ENCODE data around the gene FBLL1. TPM values are rescaled to one million over a fixed set of nuclear protein-coding genes. Genes with fewer than 3 reads are reported as not detected.

The FBLL1 gene
- total RNA-seq, 1 donor from 2014 or later: 4.5 TPM

- no peak for TF ChIP-seq CTCF (IDR thresholded peaks at IDR 0.05; ENCODE audit: unreplicated experiment)
- Mint-ChIP-seq H3K27ac (no peak overlapping the region), H3K27me3 (peaks cover 17% of the 10 kb centered on the region), H3K4me1 (ENCODE audit: low read depth) (no peaks in the 10 kb centered on the region), H3K4me3 (ENCODE audit: low read depth) (no peak overlapping the region), H3K36me3 (ENCODE audit: insufficient read depth) (peaks cover under 1% of the 10 kb centered on the region), H3K9me3 (ENCODE audit: low read depth) (no peaks in the 10 kb centered on the region)
- no peak for DNase-seq (ENCODE audit: low spot score, unreplicated experiment)
Observed at GRCh38 chr5:168537176-168537575, 8.1 kb downstream of the FBLL1 start.

GRCh38 chr5:168549554-168549953 lies 20.4 kb downstream of the FBLL1 start:
- no peaks in the 10 kb centered on the region for H3K9me3 Mint-ChIP-seq (ENCODE audit: low read depth)
- no peak overlapping the region for H3K27ac Mint-ChIP-seq
- no peak for DNase-seq (ENCODE audit: low spot score, unreplicated experiment)
- H3K27me3 Mint-ChIP-seq: no peaks in the 10 kb centered on the region
- H3K36me3 Mint-ChIP-seq (ENCODE audit: insufficient read depth): peaks cover 38% of the 10 kb centered on the region
- TF ChIP-seq CTCF (IDR thresholded peaks at IDR 0.05; ENCODE audit: unreplicated experiment): no peak
- H3K4me3 Mint-ChIP-seq (ENCODE audit: low read depth): no peak overlapping the region
- H3K4me1 Mint-ChIP-seq (ENCODE audit: low read depth): no peaks in the 10 kb centered on the region

- no peak overlapping the region for H3K4me3 Mint-ChIP-seq (ENCODE audit: low read depth)
- H3K9me3 Mint-ChIP-seq (ENCODE audit: low read depth): no peaks in the 10 kb centered on the region
- no peak for TF ChIP-seq CTCF (IDR thresholded peaks at IDR 0.05; ENCODE audit: unreplicated experiment)
Observed at GRCh38 chr5:168550656-168551055, 21.6 kb downstream of the FBLL1 start.

GRCh38 chr5:168552146-168552545 lies 23.0 kb downstream of the FBLL1 start:
- no peak overlapping the region for H3K4me3 Mint-ChIP-seq (ENCODE audit: low read depth)
- no peaks in the 10 kb centered on the region for H3K27me3 Mint-ChIP-seq
- no peaks in the 10 kb centered on the region for H3K9me3 Mint-ChIP-seq (ENCODE audit: low read depth)
- no peak for TF ChIP-seq CTCF (IDR thresholded peaks at IDR 0.05; ENCODE audit: unreplicated experiment)
- no peak overlapping the region for H3K27ac Mint-ChIP-seq
- DNase-seq (ENCODE audit: low spot score, unreplicated experiment): no peak
- H3K4me1 Mint-ChIP-seq (ENCODE audit: low read depth): no peaks in the 10 kb centered on the region
- H3K36me3 Mint-ChIP-seq (ENCODE audit: insufficient read depth): peaks cover 37% of the 10 kb centered on the region

More at GRCh38 chr5:168550656-168551055, 21.6 kb downstream of the FBLL1 start:
- no peak for DNase-seq (ENCODE audit: low spot score, unreplicated experiment)
- peaks cover 35% of the 10 kb centered on the region for H3K36me3 Mint-ChIP-seq (ENCODE audit: insufficient read depth)
- H3K27ac Mint-ChIP-seq: no peak overlapping the region
- no peaks in the 10 kb centered on the region for H3K4me1 Mint-ChIP-seq (ENCODE audit: low read depth)
- no peaks in the 10 kb centered on the region for H3K27me3 Mint-ChIP-seq

- no peaks in the 10 kb centered on the region for H3K4me1 Mint-ChIP-seq (ENCODE audit: low read depth)
- no peak for TF ChIP-seq CTCF (IDR thresholded peaks at IDR 0.05; ENCODE audit: unreplicated experiment)
- H3K27ac Mint-ChIP-seq: no peak overlapping the region
- H3K27me3 Mint-ChIP-seq: no peaks in the 10 kb centered on the region
- no peaks in the 10 kb centered on the region for H3K9me3 Mint-ChIP-seq (ENCODE audit: low read depth)
- DNase-seq (ENCODE audit: low spot score, unreplicated experiment): no peak
- peaks cover 36% of the 10 kb centered on the region for H3K36me3 Mint-ChIP-seq (ENCODE audit: insufficient read depth)
- H3K4me3 Mint-ChIP-seq (ENCODE audit: low read depth): no peak overlapping the region
Observed at GRCh38 chr5:168553377-168554130, 24.4 kb downstream of the FBLL1 start.
